ENCODE results near the gene THAP4. TPM values are rescaled to one million over a fixed set of nuclear protein-coding genes. Genes with fewer than 3 reads are reported as not detected.

The THAP4 gene
- polyA plus RNA-seq, 1 donor (not counting 4 experiments of a cell fraction or from before 2014, with no cell fraction given) = 30.3 TPM

DNA sequence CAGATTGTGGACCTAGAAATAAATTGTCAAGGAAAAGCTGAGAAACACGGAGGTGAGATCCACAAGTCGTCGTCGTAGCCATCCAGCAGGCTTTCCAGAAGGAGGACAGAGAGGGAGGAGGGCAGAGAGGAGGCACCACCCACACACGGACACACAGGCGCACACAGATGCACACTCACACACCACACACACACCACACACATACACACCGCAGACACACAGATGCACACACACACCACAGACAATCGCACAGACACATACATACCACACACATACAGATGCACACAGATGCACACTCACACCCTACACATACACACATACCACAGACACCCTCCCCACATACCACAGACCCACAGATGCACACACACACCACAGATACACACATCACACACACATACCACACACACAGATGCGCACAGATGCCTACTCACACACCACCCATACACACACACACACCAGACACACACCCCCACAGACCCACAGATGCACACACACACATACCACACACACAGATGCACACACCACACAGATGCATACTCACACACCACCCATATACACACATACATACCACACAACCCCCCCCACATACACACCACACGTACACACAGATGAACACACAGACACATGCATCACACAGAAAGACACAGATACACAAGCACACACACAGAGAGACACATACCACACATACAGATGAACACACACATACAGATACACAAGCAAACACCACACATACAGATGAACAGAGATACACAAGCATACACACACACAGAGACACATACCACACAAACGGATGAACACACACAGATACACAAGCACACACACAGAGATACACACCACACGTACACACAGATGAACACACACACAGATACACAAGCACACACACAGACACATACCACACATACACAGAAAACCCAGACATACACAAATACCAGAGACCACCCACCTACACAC, 91.2 kb downstream of the THAP4 start:
- dilution Hi-C loops (cut with MboI; ENCODE audit: extremely low pct_ligation_motif_present, low sequenced_read_pairs) = no loop called here
- Histone ChIP-seq H3K79me2 (ENCODE audit: control insufficient read depth, insufficient read depth, low read length) (no peaks in the 10 kb centered on the region), H3K27me3 (ENCODE audit: control insufficient read depth, extremely low read depth, insufficient read depth, low read length) (peaks cover 15% of the 10 kb centered on the region), H3K27ac (ENCODE audit: control insufficient read depth, insufficient read depth, low read length) (no peak overlapping the region), H3K4me3 (ENCODE audit: control insufficient read depth in 2 of 3, extremely low read depth in 1 of 3, insufficient read depth in 2 of 3, low read depth in 1 of 3, low read length in 3 of 3) (no peak overlapping the region), H2AFZ (ENCODE audit: control insufficient read depth, low read length) (no peak overlapping the region), H3K4me2 (ENCODE audit: control insufficient read depth, extremely low read depth, insufficient read depth, low read depth, low read length) (peak overlapping the region; percentile 49), H3K36me3 (ENCODE audit: control insufficient read depth in 2 of 2, extremely low read depth in 1 of 2, insufficient read depth in 2 of 2, low read length in 2 of 2) (no peaks in the 10 kb centered on the region), H4K20me1 (ENCODE audit: control insufficient read depth, extremely low read depth, insufficient read depth, low read length) (no peaks in the 10 kb centered on the region), H3K9me3 (ENCODE audit: control insufficient read depth, low read depth, low read length) (no peaks in the 10 kb centered on the region), H3K9me1 (ENCODE audit: control insufficient read depth, extremely low read depth, insufficient read depth, low read length) (peaks cover 2% of the 10 kb centered on the region), H3K4me1 (ENCODE audit: control insufficient read depth, extremely low read depth, insufficient read depth, low read length) (peaks cover 30% of the 10 kb centered on the region), H3K9ac (ENCODE audit: control insufficient read depth, extremely low read depth, insufficient read depth, low read length) (no peak overlapping the region)
- FAIRE-seq (peak; percentile 63), DNase-seq (ENCODE audit: low read depth, low spot score) (peak; percentile 65)
- no peak for TF ChIP-seq EZH2 (IDR thresholded peaks at IDR 0.05; ENCODE audit: low read length)
- TF ChIP-seq, protein P1, sequence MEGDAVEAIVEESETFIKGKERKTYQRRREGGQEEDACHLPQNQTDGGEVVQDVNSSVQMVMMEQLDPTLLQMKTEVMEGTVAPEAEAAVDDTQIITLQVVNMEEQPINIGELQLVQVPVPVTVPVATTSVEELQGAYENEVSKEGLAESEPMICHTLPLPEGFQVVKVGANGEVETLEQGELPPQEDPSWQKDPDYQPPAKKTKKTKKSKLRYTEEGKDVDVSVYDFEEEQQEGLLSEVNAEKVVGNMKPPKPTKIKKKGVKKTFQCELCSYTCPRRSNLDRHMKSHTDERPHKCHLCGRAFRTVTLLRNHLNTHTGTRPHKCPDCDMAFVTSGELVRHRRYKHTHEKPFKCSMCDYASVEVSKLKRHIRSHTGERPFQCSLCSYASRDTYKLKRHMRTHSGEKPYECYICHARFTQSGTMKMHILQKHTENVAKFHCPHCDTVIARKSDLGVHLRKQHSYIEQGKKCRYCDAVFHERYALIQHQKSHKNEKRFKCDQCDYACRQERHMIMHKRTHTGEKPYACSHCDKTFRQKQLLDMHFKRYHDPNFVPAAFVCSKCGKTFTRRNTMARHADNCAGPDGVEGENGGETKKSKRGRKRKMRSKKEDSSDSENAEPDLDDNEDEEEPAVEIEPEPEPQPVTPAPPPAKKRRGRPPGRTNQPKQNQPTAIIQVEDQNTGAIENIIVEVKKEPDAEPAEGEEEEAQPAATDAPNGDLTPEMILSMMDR (optimal IDR thresholded peaks at IDR 0.05 in 1 of 3, IDR thresholded peaks at IDR 0.05 in 1 of 3, conservative IDR thresholded peaks at IDR 0.05 in 1 of 3; ENCODE audit: extremely low read depth in 1 of 3, insufficient read depth in 2 of 3, low read length in 3 of 3) = no peak

DNA sequence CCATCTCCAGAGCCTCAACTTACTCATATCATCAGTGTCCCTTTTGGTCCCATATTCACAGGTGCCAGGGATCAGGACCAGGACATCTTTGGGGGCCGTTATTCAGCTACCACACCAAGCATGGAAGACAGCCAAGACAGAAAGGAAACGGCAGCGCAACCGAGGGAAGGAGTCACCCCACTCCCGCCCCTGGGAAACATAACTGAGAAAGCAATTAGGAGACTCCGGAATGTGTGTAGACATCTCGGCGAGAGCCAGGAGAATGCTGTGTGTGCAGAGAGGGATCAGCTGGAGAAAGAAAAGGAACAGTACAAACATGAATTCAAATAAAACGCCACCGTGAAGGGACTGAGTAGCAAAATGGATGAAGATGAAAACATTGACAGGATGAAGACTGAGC, 91.9 kb downstream of the THAP4 start:
- dilution Hi-C loops (cut with MboI; ENCODE audit: extremely low pct_ligation_motif_present, low sequenced_read_pairs) = no loop called here
- Histone ChIP-seq H3K27ac (ENCODE audit: control insufficient read depth, insufficient read depth, low read length) (no peak overlapping the region), H3K9ac (ENCODE audit: control insufficient read depth, extremely low read depth, insufficient read depth, low read length) (no peak overlapping the region), H4K20me1 (ENCODE audit: control insufficient read depth, extremely low read depth, insufficient read depth, low read length) (no peaks in the 10 kb centered on the region), H3K4me1 (ENCODE audit: control insufficient read depth, extremely low read depth, insufficient read depth, low read length) (peaks cover 37% of the 10 kb centered on the region), H3K79me2 (ENCODE audit: control insufficient read depth, insufficient read depth, low read length) (no peaks in the 10 kb centered on the region), H3K4me2 (ENCODE audit: control insufficient read depth, extremely low read depth, insufficient read depth, low read depth, low read length) (peak overlapping the region; percentile 49), H3K9me1 (ENCODE audit: control insufficient read depth, extremely low read depth, insufficient read depth, low read length) (peaks cover 2% of the 10 kb centered on the region), H3K36me3 (ENCODE audit: control insufficient read depth in 2 of 2, extremely low read depth in 1 of 2, insufficient read depth in 2 of 2, low read length in 2 of 2) (no peaks in the 10 kb centered on the region), H3K9me3 (ENCODE audit: control insufficient read depth, low read depth, low read length) (no peaks in the 10 kb centered on the region), H2AFZ (ENCODE audit: control insufficient read depth, low read length) (peak overlapping the region; percentile 33), H3K27me3 (ENCODE audit: control insufficient read depth, extremely low read depth, insufficient read depth, low read length) (peaks cover 15% of the 10 kb centered on the region), H3K4me3 (ENCODE audit: control insufficient read depth in 2 of 3, extremely low read depth in 1 of 3, insufficient read depth in 2 of 3, low read depth in 1 of 3, low read length in 3 of 3) (no peak overlapping the region)
- peak; percentile 9 for FAIRE-seq
- TF ChIP-seq, protein P1 (optimal IDR thresholded peaks at IDR 0.05 in 1 of 3, IDR thresholded peaks at IDR 0.05 in 1 of 3, conservative IDR thresholded peaks at IDR 0.05 in 1 of 3; ENCODE audit: extremely low read depth in 1 of 3, insufficient read depth in 2 of 3, low read length in 3 of 3) = no peak
- no peak for TF ChIP-seq EZH2 (IDR thresholded peaks at IDR 0.05; ENCODE audit: low read length)
- no peak for DNase-seq (ENCODE audit: low read depth, low spot score)

Data from keratinocyte (primary cell).